Heart right ventricle (tissue), 16 donors: ENCODE results near the gene RCBTB2. TPM values are rescaled to one million over a fixed set of nuclear protein-coding genes. Genes with fewer than 3 reads are reported as not detected.
A peak's percentile ranks its signal among the peaks of the same experiment; 100 is the strongest.

Source experiments
- ATAC-seq, 8 donors: fragments of 200-7000 bp; cut with Tn5 transposase; one replicate each; pipeline ENCODE4 v1.9.1; 2020; ENCODE audit warnings: mild to moderate bottlenecking in 8 of 8, moderate library complexity in 8 of 8, moderate number of reproducible peaks in 1 of 8
- DNase-seq, 2 donors: peaks; one replicate each; pipeline ENCODE4 v3.0.0-alpha.2; 2020
- H3K27ac ChIP-seq, 10 donors: fragments of 200-600 bp; sonication (generic) in 2 of 10; one replicate each; pipeline versions ENCODE4 v1.5.0 to v1.8.0; 2020 to 2022; ENCODE audit warnings: mild to moderate bottlenecking in 3 of 10
- H3K27me3 ChIP-seq, 7 donors: fragments of 200-600 bp; one replicate each; pipeline ENCODE4 v1.8.0; 2021 to 2022; ENCODE audit warnings: mild to moderate bottlenecking in 2 of 7
- H3K36me3 ChIP-seq, 9 donors: fragments of 200-600 bp; sonication (generic) in 1 of 9; one replicate each; pipeline versions ENCODE4 v1.5.0 to v1.8.0; 2020 to 2022; ENCODE audit warnings: mild to moderate bottlenecking in 2 of 9
- H3K4me1 ChIP-seq, 9 donors: fragments of 200-600 bp; sonication (generic) in 1 of 9; one replicate each; pipeline versions ENCODE4 v1.5.0 to v1.8.0; 2020 to 2022; ENCODE audit warnings: mild to moderate bottlenecking in 4 of 9
- H3K4me3 ChIP-seq, 10 donors: fragments of 200-600 bp; sonication (generic) in 2 of 10; one replicate each; pipeline versions ENCODE4 v1.5.0 to v1.8.0; 2020 to 2022; ENCODE audit warnings: mild to moderate bottlenecking in 7 of 10, moderate library complexity in 2 of 10
- H3K9me3 ChIP-seq, 11 donors: fragments of 200-600 bp in 10 of 11; sonication (generic) in 2 of 11; one replicate each; pipeline versions ENCODE4 v1.5.0 to v1.8.0; 2013 to 2022; ENCODE audit warnings: mild to moderate bottlenecking in 2 of 11, control low read depth in 1 of 11, moderate library complexity in 1 of 11
- CTCF ChIP-seq, 9 donors: fragments of 200-600 bp; sonication (generic) in 2 of 9; IDR thresholded peaks; one replicate each; pipeline versions ENCODE4 v1.5.0 to v1.8.0; 2021 to 2022; ENCODE audit warnings: antibody characterized with exemption in 9 of 9, mild to moderate bottlenecking in 5 of 9, moderate library complexity in 1 of 9
- WGBS, 2 donors: extraction: QIAGEN DNeasy Blood & Tissue Kit; methylation state at CpG; one replicate each; pipeline ENCODE4 v1.1.7; 2013; ENCODE audit warnings: inconsistent platforms in 1 of 2; 5-methylcytosine and 5-hydroxymethylcytosine counted together
- intact Hi-C, 10 donors: fragments of 100-400 bp; cut with DNase I; formaldehyde crosslinking; loops; one replicate each; pipeline versions ENCODE4 v1.11.1 to v1.14.2; 2022
- polyA plus RNA-seq, 2 donors: library from polyadenylated mRNA; stranded (reverse); fragments of 200-250 nt; gene quantifications; one replicate each; pipeline ENCODE4 v1.2.3, GENCODE V29; 2013
- total RNA-seq, 10 donors: library from RNA; stranded (reverse); fragmentation: NEBNext Ultra II Directional in 3 of 10; extraction: Animal tissue kit (Norgen Biotek cat#: 25700) in 3 of 10; gene quantifications; one replicate each; pipeline versions ENCODE4 v1.2.1 to v1.2.4, GENCODE V29; 2021 to 2023
- donor health status: Arrhythmogenic right ventricular cardiomyopathy.
- donor health status: ischemic (EF 13 %, LVEDD 7.1; RV severe dilation, severe dysfunction).
- donor health status: healthy with polysubstance abuse.
- donor health status: DM: no; HTN: yes; CAD: no.
- donor health status: DM: no; HTN: no; CAD: no.
- donor health status: ischemic (EF 25% LVEDD 6.9; RV normal size, moderate dysfunction).
- donor health status: ischemic (EF 25% LVEDD 5.7; RV mildly dilated, moderate dysfunction).
- donor health status: healthy.
- donor health status: DM: yes; HTN: yes; CAD: no.
- donor health status: Ischemic cardiomyopathy.
- donor health status: ischemic (EF 35%, LVEDD 5.7; RV mildly dilated, moderate dysfunction).
- donor health status: nonischemic (EF 11% LVEDD 7.7; RV severe dilation, severe dysfunction).
- donor health status: DM: yes; HTN: yes; CAD: no.
- donor health status: PGD.
- donor health status: ischemic (EF 29% LVEDD 5.4; RV normal size, mild dysfunction).
- donor health status: nonischemic (EF 23%, LVEDD 6.1; RV moderate dilation, normal function).

The RCBTB2 gene
- total and polyA plus RNA-seq, 12 donors: 4.9 to 22.9 (median 12.2) TPM

GRCh38 chr13:48492096-48492440 lies 40.8 kb downstream of the RCBTB2 start:
- WGBS, 2 donors: 43 to 79% methylated on average over 1 of the region's 1 CpG
- H3K4me3 ChIP-seq: peak overlapping the region in 9 of 10 donors; percentile 12 to 51 (median 38)
- no peak for DNase-seq
- peak; percentile 22 to 63 (median 47) for ATAC-seq
- TF ChIP-seq CTCF (IDR thresholded peaks at IDR 0.05): no peak
- peaks cover 0 to 76% (median 37%) of the 10 kb centered on the region in 9 donors for H3K4me1 ChIP-seq
- H3K36me3 ChIP-seq: peaks cover 0 to 37% (median 0%) of the 10 kb centered on the region in 9 donors
- H3K9me3 ChIP-seq: peaks cover 0 to 8% (median 0%) of the 10 kb centered on the region in 11 donors
- H3K27ac ChIP-seq: peak overlapping the region; percentile 24 to 90 (median 74)
- intact Hi-C loops: loop anchor here in 4 of 10 donors (5.0 to 10.0 kb wide), 4 partner anchors 45 to 87 kb away; no protein-coding TSS in a partner anchor
- no peaks in the 10 kb centered on the region for H3K27me3 ChIP-seq

DNA sequence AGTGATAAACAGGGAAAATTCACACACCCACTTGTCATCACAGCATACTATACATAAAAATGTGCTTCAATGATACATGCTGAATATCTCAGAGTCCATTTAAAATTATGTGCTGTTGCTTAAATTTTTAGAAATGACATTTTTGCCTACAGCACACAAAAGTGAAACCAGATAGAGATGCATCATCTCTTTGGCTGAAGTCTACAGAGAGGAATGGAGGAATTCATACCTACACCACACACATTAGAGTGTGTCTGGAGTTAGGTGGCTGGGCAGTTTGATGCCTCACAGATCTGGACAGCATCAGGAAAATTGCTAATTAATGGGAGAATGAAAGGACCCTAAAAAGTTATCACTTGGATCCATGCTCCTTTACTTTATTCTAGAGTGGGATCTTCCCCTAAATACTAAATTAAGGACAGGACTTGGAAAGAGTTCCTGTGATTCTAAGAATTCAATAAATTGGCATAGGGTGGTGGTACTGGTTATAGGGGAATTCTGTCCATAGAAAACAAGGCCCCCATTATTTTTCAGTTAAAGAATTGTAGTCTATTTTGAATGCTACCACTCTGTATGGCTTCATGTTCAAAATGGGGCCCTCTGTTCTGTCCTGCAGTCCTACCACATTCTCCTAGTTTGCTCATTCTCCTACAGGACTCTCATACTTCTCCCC lies 41.3 kb downstream of the RCBTB2 start:
- DNase-seq (no peak), ATAC-seq (no peak)
- H3K4me1 ChIP-seq: peaks cover 0 to 73% (median 37%) of the 10 kb centered on the region in 9 donors
- peak overlapping the region in 7 of 10 donors; percentile 12 to 51 (median 40) for H3K4me3 ChIP-seq
- no peaks in the 10 kb centered on the region for H3K27me3 ChIP-seq
- no peak for TF ChIP-seq CTCF (IDR thresholded peaks at IDR 0.05)
- H3K9me3 ChIP-seq: peaks cover 0 to 8% (median 0%) of the 10 kb centered on the region in 11 donors
- intact Hi-C loops: loop anchor here in 4 of 10 donors (5.0 to 10.0 kb wide), 4 partner anchors 44 to 87 kb away; no protein-coding TSS in a partner anchor
- H3K36me3 ChIP-seq: peaks cover 0 to 37% (median 0%) of the 10 kb centered on the region in 9 donors
- H3K27ac ChIP-seq: peak overlapping the region; percentile 24 to 90 (median 74)

GRCh38 chr13:48490241-48490640 lies 42.6 kb downstream of the RCBTB2 start:
- intact Hi-C loops: loop anchor here in 4 of 10 donors (5.0 to 10.0 kb wide), 4 partner anchors 43 to 85 kb away; no protein-coding TSS in a partner anchor
- WGBS, 2 donors: 98 to 99% methylated on average over 3 of the region's 3 CpGs
- H3K27ac ChIP-seq: peak overlapping the region in 6 of 10 donors; percentile 1 to 90 (median 10)

DNA sequence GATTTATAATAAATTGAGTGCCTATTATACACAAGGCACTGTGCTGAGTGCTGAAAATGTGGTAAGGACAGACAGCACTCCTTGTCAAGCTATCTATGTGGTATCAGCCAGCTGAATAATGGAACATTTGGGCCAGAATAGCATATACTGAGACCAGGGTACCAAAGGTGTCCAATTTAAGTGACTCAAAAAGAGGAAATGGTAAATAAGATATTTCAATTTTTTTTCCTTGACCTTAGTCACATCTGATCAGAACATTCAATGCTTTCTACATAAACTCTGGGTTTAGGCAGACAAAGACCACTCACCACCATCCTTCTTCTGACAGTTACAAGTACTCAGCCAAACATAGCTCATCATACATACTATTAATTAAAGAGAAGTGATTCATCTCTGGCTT lies 43.2 kb downstream of the RCBTB2 start:
- no peak for DNase-seq
- H3K9me3 ChIP-seq: peaks cover 0 to 8% (median 0%) of the 10 kb centered on the region in 11 donors
- H3K27me3 ChIP-seq: no peaks in the 10 kb centered on the region
- no peak for ATAC-seq
- intact Hi-C loops: loop anchor here in 5 of 10 donors (5.0 to 10.0 kb wide), 5 partner anchors 42 to 85 kb away; no protein-coding TSS in a partner anchor
- H3K4me3 ChIP-seq: no peak overlapping the region
- H3K36me3 ChIP-seq: peaks cover 0 to 31% (median 0%) of the 10 kb centered on the region in 9 donors
- H3K4me1 ChIP-seq: peaks cover 0 to 63% (median 31%) of the 10 kb centered on the region in 9 donors
- H3K27ac ChIP-seq: peak overlapping the region in 4 of 10 donors; percentile 1 to 90 (median 48)
- TF ChIP-seq CTCF (IDR thresholded peaks at IDR 0.05): no peak

More at GRCh38 chr13:48490241-48490640, 42.6 kb downstream of the RCBTB2 start:
- Histone ChIP-seq H3K4me1 (peaks cover 0 to 67% (median 34%) of the 10 kb centered on the region in 9 donors), H3K36me3 (peaks cover 0 to 31% (median 0%) of the 10 kb centered on the region in 9 donors), H3K4me3 (no peak overlapping the region), H3K9me3 (peaks cover 0 to 8% (median 0%) of the 10 kb centered on the region in 11 donors), H3K27me3 (no peaks in the 10 kb centered on the region)
- no peak for DNase-seq
- no peak for TF ChIP-seq CTCF (IDR thresholded peaks at IDR 0.05)
- ATAC-seq: no peak
